ENCODE results near the gene CHCHD5. TPM values are rescaled to one million over a fixed set of nuclear protein-coding genes. Genes with fewer than 3 reads are reported as not detected.

The CHCHD5 gene
- total RNA-seq, 1 experiment from 2014 or later: 37.1 TPM

- peak; percentile 41 for DNase-seq (ENCODE audit: low spot score)
- peaks cover 4% of the 10 kb centered on the region for H3K4me1 ChIP-seq (ENCODE audit: insufficient read depth, low read length, poor library complexity, severe bottlenecking)
- BruUV-seq (replicated peaks): no TSS peak
- H3K36me3 ChIP-seq (ENCODE audit: insufficient read depth, low read length, poor library complexity, severe bottlenecking): no peaks in the 10 kb centered on the region
- H3K27ac ChIP-seq (ENCODE audit: low read depth, low read length, poor library complexity, severe bottlenecking): no peak overlapping the region
- H3K4me3 ChIP-seq (ENCODE audit: low read depth, low read length, poor library complexity, severe bottlenecking): peak overlapping the region; percentile 30
- intact Hi-C loops (cut with micrococcal nuclease; ENCODE audit: unreplicated experiment): no loop called here
- no peaks in the 10 kb centered on the region for H3K27me3 ChIP-seq (replicated peaks; ENCODE audit: insufficient read depth, low read depth, low read length, poor library complexity)
- H3K9me3 ChIP-seq (ENCODE audit: low read depth, low read length, poor library complexity, severe bottlenecking): no peaks in the 10 kb centered on the region
- ChIA-PET POLR2A (ENCODE audit: low non-redundant PET) (no interaction called here), CTCF (no interaction called here)
- TF ChIP-seq EZH2 (IDR thresholded peaks at IDR 0.05; ENCODE audit: borderline replicate concordance, low read depth, low read length, poor library complexity, severe bottlenecking): no peak
- TF ChIP-seq CTCF (conservative IDR thresholded peaks at IDR 0.05; ENCODE audit: low read depth, low read length): no peak
Measured at GRCh38 chr2:112621790-112622527, 37.5 kb downstream of the CHCHD5 start.

- intact Hi-C loops (cut with micrococcal nuclease; ENCODE audit: unreplicated experiment): no loop called here
- peak overlapping the region; percentile 30 for H3K4me3 ChIP-seq (ENCODE audit: low read depth, low read length, poor library complexity, severe bottlenecking)
- CTCF ChIA-PET: interaction anchor here (0.5 kb wide), 1 partner anchor 45 kb away, joined by 7 read pairs; no protein-coding TSS in a partner anchor
- H3K36me3 ChIP-seq (ENCODE audit: insufficient read depth, low read length, poor library complexity, severe bottlenecking): no peaks in the 10 kb centered on the region
- POLR2A ChIA-PET (ENCODE audit: low non-redundant PET): no interaction called here
- DNase-seq (ENCODE audit: low spot score): peak; percentile 59
- TF ChIP-seq CTCF (conservative IDR thresholded peaks at IDR 0.05; ENCODE audit: low read depth, low read length) (no peak), EZH2 (IDR thresholded peaks at IDR 0.05; ENCODE audit: borderline replicate concordance, low read depth, low read length, poor library complexity, severe bottlenecking) (no peak)
- no peaks in the 10 kb centered on the region for H3K9me3 ChIP-seq (ENCODE audit: low read depth, low read length, poor library complexity, severe bottlenecking)
- peaks cover 4% of the 10 kb centered on the region for H3K4me1 ChIP-seq (ENCODE audit: insufficient read depth, low read length, poor library complexity, severe bottlenecking)
- no TSS peak for BruUV-seq (replicated peaks)
- no peaks in the 10 kb centered on the region for H3K27me3 ChIP-seq (replicated peaks; ENCODE audit: insufficient read depth, low read depth, low read length, poor library complexity)
- no peak overlapping the region for H3K27ac ChIP-seq (ENCODE audit: low read depth, low read length, poor library complexity, severe bottlenecking)
Measured at GRCh38 chr2:112622528-112622849, 38.1 kb downstream of the CHCHD5 start.

- peak; percentile 22 for DNase-seq (ENCODE audit: low spot score)
- ChIA-PET POLR2A (ENCODE audit: low non-redundant PET) (no interaction called here), CTCF (interaction anchor here (0.6 kb wide), 1 partner anchor 79 kb away, joined by 4 read pairs; no protein-coding TSS in a partner anchor)
- intact Hi-C loops (cut with micrococcal nuclease; ENCODE audit: unreplicated experiment): no loop called here
- no peak overlapping the region for H3K27ac ChIP-seq (ENCODE audit: low read depth, low read length, poor library complexity, severe bottlenecking)
- BruUV-seq (replicated peaks): no TSS peak
- H3K4me3 ChIP-seq (ENCODE audit: low read depth, low read length, poor library complexity, severe bottlenecking): no peak overlapping the region
- no peaks in the 10 kb centered on the region for H3K36me3 ChIP-seq (ENCODE audit: insufficient read depth, low read length, poor library complexity, severe bottlenecking)
- H3K9me3 ChIP-seq (ENCODE audit: low read depth, low read length, poor library complexity, severe bottlenecking): no peaks in the 10 kb centered on the region
- H3K27me3 ChIP-seq (replicated peaks; ENCODE audit: insufficient read depth, low read depth, low read length, poor library complexity): no peaks in the 10 kb centered on the region
- H3K4me1 ChIP-seq (ENCODE audit: insufficient read depth, low read length, poor library complexity, severe bottlenecking): peaks cover 4% of the 10 kb centered on the region
- TF ChIP-seq CTCF (conservative IDR thresholded peaks at IDR 0.05; ENCODE audit: low read depth, low read length): no peak
- no peak for TF ChIP-seq EZH2 (IDR thresholded peaks at IDR 0.05; ENCODE audit: borderline replicate concordance, low read depth, low read length, poor library complexity, severe bottlenecking)
Measured at GRCh38 chr2:112623913-112624777, 39.7 kb downstream of the CHCHD5 start.
